ENCODE data around the gene DCHS1. TPM values are rescaled to one million over a fixed set of nuclear protein-coding genes. Genes with fewer than 3 reads are reported as not detected.

The DCHS1 gene
- total and polyA plus RNA-seq, 2 of the 13 experiments (the other 11 are each of a cell fraction or from before 2014, with no cell fraction given) = under 0.01 to 0.03 TPM

DNA sequence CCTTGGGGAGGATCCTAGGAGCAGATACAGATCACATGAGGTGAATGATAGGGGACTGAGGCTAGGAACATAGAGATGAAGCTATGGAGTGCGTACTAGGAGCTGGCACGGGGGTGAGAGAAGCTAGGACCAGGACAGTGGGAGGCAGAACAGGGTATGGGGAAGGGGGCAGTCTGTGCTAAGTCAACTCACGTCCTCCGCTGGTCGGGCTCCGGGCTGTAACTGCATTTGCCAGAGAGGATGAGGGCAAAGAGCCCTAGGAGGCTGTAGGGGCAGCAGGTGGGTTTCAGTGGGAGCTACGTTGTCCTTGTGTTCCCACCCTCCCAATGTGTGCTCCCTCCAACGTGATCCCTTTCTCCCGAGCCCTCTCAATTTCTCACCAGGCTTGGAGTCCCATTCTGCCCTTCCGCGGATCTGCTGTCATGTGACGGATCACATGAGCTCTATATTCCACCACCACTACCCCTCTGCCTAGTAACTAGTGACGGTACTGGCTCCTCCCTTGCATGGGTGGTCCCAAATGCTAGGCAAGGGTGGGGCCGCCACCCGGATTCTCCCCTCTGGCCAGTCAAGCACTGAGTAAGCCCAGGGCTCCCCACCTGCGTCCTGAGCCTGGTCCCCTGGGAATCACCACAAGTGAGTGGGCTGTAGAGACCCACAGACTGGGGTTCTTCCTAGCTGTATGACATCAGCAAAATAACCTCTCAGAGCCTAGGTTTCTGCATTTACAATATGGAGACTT, 36.4 kb downstream of the DCHS1 start, which contains the start of gene TPP1 (continued):
- TF ChIP-seq, protein P1, sequence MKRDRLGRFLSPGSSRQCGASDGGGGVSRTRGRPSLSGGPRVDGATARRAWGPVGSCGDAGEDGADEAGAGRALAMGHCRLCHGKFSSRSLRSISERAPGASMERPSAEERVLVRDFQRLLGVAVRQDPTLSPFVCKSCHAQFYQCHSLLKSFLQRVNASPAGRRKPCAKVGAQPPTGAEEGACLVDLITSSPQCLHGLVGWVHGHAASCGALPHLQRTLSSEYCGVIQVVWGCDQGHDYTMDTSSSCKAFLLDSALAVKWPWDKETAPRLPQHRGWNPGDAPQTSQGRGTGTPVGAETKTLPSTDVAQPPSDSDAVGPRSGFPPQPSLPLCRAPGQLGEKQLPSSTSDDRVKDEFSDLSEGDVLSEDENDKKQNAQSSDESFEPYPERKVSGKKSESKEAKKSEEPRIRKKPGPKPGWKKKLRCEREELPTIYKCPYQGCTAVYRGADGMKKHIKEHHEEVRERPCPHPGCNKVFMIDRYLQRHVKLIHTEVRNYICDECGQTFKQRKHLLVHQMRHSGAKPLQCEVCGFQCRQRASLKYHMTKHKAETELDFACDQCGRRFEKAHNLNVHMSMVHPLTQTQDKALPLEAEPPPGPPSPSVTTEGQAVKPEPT (CRISPR knock-in tag; IDR thresholded peaks at IDR 0.05; ENCODE audit: low read depth) = no peak
- TF ChIP-seq ZNF773 (CRISPR knock-in tag; IDR thresholded peaks at IDR 0.05; ENCODE audit: borderline replicate concordance) = no peak
- TF ChIP-seq, protein P2, sequence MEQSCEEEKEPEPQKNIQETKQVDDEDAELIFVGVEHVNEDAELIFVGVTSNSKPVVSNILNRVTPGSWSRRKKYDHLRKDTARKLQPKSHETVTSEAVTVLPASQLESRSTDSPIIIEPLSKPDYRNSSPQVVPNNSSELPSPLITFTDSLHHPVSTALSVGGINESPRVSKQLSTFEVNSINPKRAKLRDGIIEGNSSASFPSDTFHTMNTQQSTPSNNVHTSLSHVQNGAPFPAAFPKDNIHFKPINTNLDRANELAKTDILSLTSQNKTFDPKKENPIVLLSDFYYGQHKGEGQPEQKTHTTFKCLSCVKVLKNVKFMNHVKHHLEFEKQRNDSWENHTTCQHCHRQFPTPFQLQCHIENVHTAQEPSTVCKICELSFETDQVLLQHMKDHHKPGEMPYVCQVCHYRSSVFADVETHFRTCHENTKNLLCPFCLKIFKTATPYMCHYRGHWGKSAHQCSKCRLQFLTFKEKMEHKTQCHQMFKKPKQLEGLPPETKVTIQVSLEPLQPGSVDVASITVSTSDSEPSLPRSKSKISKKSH (CRISPR knock-in tag; IDR thresholded peaks at IDR 0.05; ENCODE audit: borderline replicate concordance) = no peak
- TF ChIP-seq ZNF615 (CRISPR knock-in tag; IDR thresholded peaks at IDR 0.05; ENCODE audit: borderline replicate concordance) = 0 out of 2 replicates have a peak, but pooled peaks have one; percentile 51
- 0 out of 2 replicates have a peak, but pooled peaks have one; percentile 68 for TF ChIP-seq NFE2L1 (CRISPR knock-in tag; IDR thresholded peaks at IDR 0.05; ENCODE audit: borderline replicate concordance)
- no peak for TF ChIP-seq ZNF530 (CRISPR knock-in tag; IDR thresholded peaks at IDR 0.05; ENCODE audit: low read depth)
- TF ChIP-seq, protein P3, sequence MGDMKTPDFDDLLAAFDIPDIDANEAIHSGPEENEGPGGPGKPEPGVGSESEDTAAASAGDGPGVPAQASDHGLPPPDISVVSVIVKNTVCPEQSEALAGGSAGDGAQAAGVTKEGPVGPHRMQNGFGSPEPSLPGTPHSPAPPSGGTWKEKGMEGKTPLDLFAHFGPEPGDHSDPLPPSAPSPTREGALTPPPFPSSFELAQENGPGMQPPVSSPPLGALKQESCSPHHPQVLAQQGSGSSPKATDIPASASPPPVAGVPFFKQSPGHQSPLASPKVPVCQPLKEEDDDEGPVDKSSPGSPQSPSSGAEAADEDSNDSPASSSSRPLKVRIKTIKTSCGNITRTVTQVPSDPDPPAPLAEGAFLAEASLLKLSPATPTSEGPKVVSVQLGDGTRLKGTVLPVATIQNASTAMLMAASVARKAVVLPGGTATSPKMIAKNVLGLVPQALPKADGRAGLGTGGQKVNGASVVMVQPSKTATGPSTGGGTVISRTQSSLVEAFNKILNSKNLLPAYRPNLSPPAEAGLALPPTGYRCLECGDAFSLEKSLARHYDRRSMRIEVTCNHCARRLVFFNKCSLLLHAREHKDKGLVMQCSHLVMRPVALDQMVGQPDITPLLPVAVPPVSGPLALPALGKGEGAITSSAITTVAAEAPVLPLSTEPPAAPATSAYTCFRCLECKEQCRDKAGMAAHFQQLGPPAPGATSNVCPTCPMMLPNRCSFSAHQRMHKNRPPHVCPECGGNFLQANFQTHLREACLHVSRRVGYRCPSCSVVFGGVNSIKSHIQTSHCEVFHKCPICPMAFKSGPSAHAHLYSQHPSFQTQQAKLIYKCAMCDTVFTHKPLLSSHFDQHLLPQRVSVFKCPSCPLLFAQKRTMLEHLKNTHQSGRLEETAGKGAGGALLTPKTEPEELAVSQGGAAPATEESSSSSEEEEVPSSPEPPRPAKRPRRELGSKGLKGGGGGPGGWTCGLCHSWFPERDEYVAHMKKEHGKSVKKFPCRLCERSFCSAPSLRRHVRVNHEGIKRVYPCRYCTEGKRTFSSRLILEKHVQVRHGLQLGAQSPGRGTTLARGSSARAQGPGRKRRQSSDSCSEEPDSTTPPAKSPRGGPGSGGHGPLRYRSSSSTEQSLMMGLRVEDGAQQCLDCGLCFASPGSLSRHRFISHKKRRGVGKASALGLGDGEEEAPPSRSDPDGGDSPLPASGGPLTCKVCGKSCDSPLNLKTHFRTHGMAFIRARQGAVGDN (CRISPR knock-in tag; IDR thresholded peaks at IDR 0.05) = peak; percentile 71
- peak; percentile 59 for TF ChIP-seq XRCC5 (optimal IDR thresholded peaks at IDR 0.05; ENCODE audit: low read length)
- no peak for TF ChIP-seq RORA (CRISPR knock-in tag; IDR thresholded peaks at IDR 0.05)
- no peak for TF ChIP-seq ELF4 (CRISPR knock-in tag; IDR thresholded peaks at IDR 0.05; ENCODE audit: borderline replicate concordance)
- TF ChIP-seq CC2D1A (CRISPR knock-in tag; IDR thresholded peaks at IDR 0.05) = no peak
- TF ChIP-seq SMAD1 (CRISPR knock-in tag; IDR thresholded peaks at IDR 0.05; ENCODE audit: borderline replicate concordance, low read depth) = no peak
- TF ChIP-seq ZNF660 (CRISPR knock-in tag; IDR thresholded peaks at IDR 0.05; ENCODE audit: borderline replicate concordance, low read depth) = no peak
- TF ChIP-seq, protein P4, sequence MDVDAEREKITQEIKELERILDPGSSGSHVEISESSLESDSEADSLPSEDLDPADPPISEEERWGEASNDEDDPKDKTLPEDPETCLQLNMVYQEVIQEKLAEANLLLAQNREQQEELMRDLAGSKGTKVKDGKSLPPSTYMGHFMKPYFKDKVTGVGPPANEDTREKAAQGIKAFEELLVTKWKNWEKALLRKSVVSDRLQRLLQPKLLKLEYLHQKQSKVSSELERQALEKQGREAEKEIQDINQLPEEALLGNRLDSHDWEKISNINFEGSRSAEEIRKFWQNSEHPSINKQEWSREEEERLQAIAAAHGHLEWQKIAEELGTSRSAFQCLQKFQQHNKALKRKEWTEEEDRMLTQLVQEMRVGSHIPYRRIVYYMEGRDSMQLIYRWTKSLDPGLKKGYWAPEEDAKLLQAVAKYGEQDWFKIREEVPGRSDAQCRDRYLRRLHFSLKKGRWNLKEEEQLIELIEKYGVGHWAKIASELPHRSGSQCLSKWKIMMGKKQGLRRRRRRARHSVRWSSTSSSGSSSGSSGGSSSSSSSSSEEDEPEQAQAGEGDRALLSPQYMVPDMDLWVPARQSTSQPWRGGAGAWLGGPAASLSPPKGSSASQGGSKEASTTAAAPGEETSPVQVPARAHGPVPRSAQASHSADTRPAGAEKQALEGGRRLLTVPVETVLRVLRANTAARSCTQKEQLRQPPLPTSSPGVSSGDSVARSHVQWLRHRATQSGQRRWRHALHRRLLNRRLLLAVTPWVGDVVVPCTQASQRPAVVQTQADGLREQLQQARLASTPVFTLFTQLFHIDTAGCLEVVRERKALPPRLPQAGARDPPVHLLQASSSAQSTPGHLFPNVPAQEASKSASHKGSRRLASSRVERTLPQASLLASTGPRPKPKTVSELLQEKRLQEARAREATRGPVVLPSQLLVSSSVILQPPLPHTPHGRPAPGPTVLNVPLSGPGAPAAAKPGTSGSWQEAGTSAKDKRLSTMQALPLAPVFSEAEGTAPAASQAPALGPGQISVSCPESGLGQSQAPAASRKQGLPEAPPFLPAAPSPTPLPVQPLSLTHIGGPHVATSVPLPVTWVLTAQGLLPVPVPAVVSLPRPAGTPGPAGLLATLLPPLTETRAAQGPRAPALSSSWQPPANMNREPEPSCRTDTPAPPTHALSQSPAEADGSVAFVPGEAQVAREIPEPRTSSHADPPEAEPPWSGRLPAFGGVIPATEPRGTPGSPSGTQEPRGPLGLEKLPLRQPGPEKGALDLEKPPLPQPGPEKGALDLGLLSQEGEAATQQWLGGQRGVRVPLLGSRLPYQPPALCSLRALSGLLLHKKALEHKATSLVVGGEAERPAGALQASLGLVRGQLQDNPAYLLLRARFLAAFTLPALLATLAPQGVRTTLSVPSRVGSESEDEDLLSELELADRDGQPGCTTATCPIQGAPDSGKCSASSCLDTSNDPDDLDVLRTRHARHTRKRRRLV (CRISPR knock-in tag; IDR thresholded peaks at IDR 0.05) = no peak
